Measurements from ENCODE around the gene COL4A2. TPM values are rescaled to one million over a fixed set of nuclear protein-coding genes. Genes with fewer than 3 reads are reported as not detected.

Gene COL4A2
- total and polyA plus RNA-seq, 4 donors = 8.0 to 45.2 (median 40.3) TPM

GRCh38 chr13:110277357-110277975, 29.6 kb upstream of the COL4A2 start:
- Histone ChIP-seq H3K27ac (ENCODE audit: low read depth in 1 of 2, low read length in 2 of 2) (no peak overlapping the region), H3K36me3 (ENCODE audit: control insufficient read depth in 4 of 4, insufficient read depth in 3 of 4, low read depth in 1 of 4, low read length in 3 of 4) (no peaks in the 10 kb centered on the region), H3K4me1 (ENCODE audit: control insufficient read depth in 4 of 4, insufficient read depth in 4 of 4, low read length in 3 of 4) (no peaks in the 10 kb centered on the region), H3K4me3 (ENCODE audit: low read depth in 1 of 3, low read length in 3 of 3) (no peak overlapping the region), H3K9ac (ENCODE audit: low read depth in 1 of 2, low read length in 2 of 2) (no peak overlapping the region), H3K27me3 (ENCODE audit: control insufficient read depth in 4 of 4, insufficient read depth in 4 of 4, low read length in 3 of 4) (peaks cover 0 to 3% (median 0%) of the 10 kb centered on the region in 4 donors), H3K9me3 (ENCODE audit: control insufficient read depth in 4 of 4, low read length in 3 of 4) (no peaks in the 10 kb centered on the region)
- WGBS = 64% methylated on average over 5 of the region's 5 CpGs
- DNase-seq (ENCODE audit: low spot score) = no peak
- TF ChIP-seq NR2F2 (IDR thresholded peaks at IDR 0.05) (peak; percentile 83), FOXA1 (IDR thresholded peaks at IDR 0.05) (no peak), RAD21 (IDR thresholded peaks at IDR 0.05) (no peak), HNF4A (conservative IDR thresholded peaks at IDR 0.05) (no peak)

- 88% methylated on average over 7 of the region's 7 CpGs for WGBS
Observed at GRCh38 chr13:110278859-110279258, 28.2 kb upstream of the COL4A2 start.

More at GRCh38 chr13:110278859-110279258, 28.2 kb upstream of the COL4A2 start:
- no peak overlapping the region for H3K27ac ChIP-seq (ENCODE audit: low read depth in 1 of 2, low read length in 2 of 2)
- H3K27me3 ChIP-seq (ENCODE audit: control insufficient read depth in 4 of 4, insufficient read depth in 4 of 4, low read length in 3 of 4) = peaks cover 0 to 3% (median 0%) of the 10 kb centered on the region in 4 donors
- H3K9me3 ChIP-seq (ENCODE audit: control insufficient read depth in 4 of 4, low read length in 3 of 4) = no peaks in the 10 kb centered on the region
- no peak overlapping the region for H3K4me3 ChIP-seq (ENCODE audit: low read depth in 1 of 3, low read length in 3 of 3)
- TF ChIP-seq HNF4G (IDR thresholded peaks at IDR 0.05) (no peak), ZBTB33 (IDR thresholded peaks at IDR 0.05) (no peak), EGR1 (IDR thresholded peaks at IDR 0.05; ENCODE audit: low read depth in 2 of 2) (no peak), SP1 (IDR thresholded peaks at IDR 0.05) (no peak), REST (IDR thresholded peaks at IDR 0.05) (no peak), ATF3 (IDR thresholded peaks at IDR 0.05) (no peak), RAD21 (IDR thresholded peaks at IDR 0.05) (no peak), MAX (IDR thresholded peaks at IDR 0.05) (no peak), FOXA2 (IDR thresholded peaks at IDR 0.05) (no peak)
- no peaks in the 10 kb centered on the region for H3K36me3 ChIP-seq (ENCODE audit: control insufficient read depth in 4 of 4, insufficient read depth in 3 of 4, low read depth in 1 of 4, low read length in 3 of 4)
- no peaks in the 10 kb centered on the region for H3K4me1 ChIP-seq (ENCODE audit: control insufficient read depth in 4 of 4, insufficient read depth in 4 of 4, low read length in 3 of 4)
- DNase-seq (ENCODE audit: low spot score) = no peak
- H3K9ac ChIP-seq (ENCODE audit: low read depth in 1 of 2, low read length in 2 of 2) = no peak overlapping the region

All from liver (tissue), 9 donors.